T-helper 17 cell (primary cell): ENCODE data around the gene RPL36AL. TPM values are rescaled to one million over a fixed set of nuclear protein-coding genes. Genes with fewer than 3 reads are reported as not detected.
"Not testable (repeated sequence)": the region's sequence is repeated elsewhere in the genome, so short reads cannot be mapped to it uniquely, and the experiment has no call there.

Source experiments
- ATAC-seq: fragments of 150-1000 bp; cut with Tn5 transposase; 2 replicates; pipeline ENCODE4 v1.10.0; 2021; ENCODE audit warnings: mild to moderate bottlenecking, moderate library complexity
- DNase-seq, 3 donors: peaks; one replicate each; pipeline versions ENCODE4 v3.0.0 to v3.0.0-alpha.2; 2020 to 2021
- H3K9me3 ChIP-seq: one replicate; pipeline ENCODE4 v1.7.0; 2013; ENCODE audit warnings: low read length, mild to moderate bottlenecking; ENCODE audit not compliant: control insufficient read depth, poor library complexity, severe bottlenecking
- H3K27ac Mint-ChIP-seq: one replicate; pipeline ENCODE4 v1.8.0; 2022; ENCODE audit warnings: mild to moderate bottlenecking, moderate library complexity, mixed read lengths
- H3K27me3 Mint-ChIP-seq: one replicate; pipeline ENCODE4 v1.8.0; 2022; ENCODE audit warnings: mixed read lengths
- H3K36me3 Mint-ChIP-seq: one replicate; pipeline ENCODE4 v1.8.0; 2022; ENCODE audit warnings: low read depth, mixed read lengths
- H3K4me1 Mint-ChIP-seq: one replicate; pipeline ENCODE4 v1.8.0; 2022; ENCODE audit warnings: mild to moderate bottlenecking, mixed read lengths
- H3K4me3 Mint-ChIP-seq: one replicate; pipeline ENCODE4 v1.8.0; 2022; ENCODE audit warnings: mild to moderate bottlenecking, moderate library complexity, mixed read lengths
- total RNA-seq, 4 donors: library from RNA in 2 of 4; stranded (reverse) in 2 of 4; gene quantifications; one replicate each; pipeline ENCODE4 v1.2.3 and lab custom pipeline; 2022 to 2026

RPL36AL gene
- total RNA-seq, 2 donors from 2014 or later = 209 to 250 TPM

DNA sequence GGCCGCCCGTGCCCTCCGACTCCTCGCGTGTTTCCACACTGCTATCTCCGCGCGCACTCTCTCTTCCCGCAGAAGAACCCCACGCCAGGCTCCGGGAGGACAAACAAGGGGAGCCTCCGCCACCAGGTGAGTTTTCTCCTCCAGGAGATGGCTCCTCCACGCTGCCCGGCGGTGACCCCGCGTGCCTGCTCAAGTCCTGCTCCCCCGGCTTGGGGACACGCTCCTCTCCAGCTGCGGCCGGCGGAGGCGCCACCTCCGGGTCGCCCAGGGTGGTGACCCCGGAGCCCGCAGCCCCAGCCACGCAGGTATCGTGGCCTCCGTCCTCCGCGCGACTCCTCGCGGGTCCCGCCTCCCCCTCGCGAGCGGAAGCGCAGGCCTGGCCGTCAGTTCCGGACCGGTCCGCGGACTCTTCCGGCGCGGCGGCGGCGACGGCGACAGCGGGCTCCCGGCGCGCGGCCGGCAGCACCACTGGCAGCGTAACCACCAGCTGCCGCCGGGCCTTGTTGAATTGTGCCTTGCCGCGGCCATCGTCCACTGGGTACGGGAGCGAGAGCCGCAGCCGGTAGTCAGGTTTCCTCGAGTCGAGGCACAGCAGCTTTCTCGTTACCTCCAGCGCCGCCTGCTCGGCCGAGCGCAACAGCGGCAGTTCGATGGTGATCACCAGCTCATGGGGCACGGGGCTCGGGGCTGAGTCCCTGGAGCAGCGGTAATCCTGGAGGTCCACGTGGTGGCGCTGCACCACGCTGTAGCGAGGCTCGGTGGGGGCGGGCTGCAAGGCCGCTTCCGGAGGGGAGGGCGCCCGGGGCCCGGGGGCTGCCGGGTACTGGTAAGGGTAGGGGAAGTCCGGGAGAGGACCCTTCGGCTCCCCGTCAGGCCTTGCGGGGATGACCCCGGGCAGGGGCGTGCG is 13.5 kb upstream of the RPL36AL start:
- peaks cover 7% of the 10 kb centered on the region for H3K36me3 Mint-ChIP-seq
- H3K4me1 Mint-ChIP-seq = peaks cover 39% of the 10 kb centered on the region
- H3K27ac Mint-ChIP-seq = peak overlapping the region; percentile 98
- ATAC-seq (peak; percentile 81), DNase-seq (peak; percentile 89 to 92 (median 89))
- H3K9me3 ChIP-seq = no peaks in the 10 kb centered on the region
- H3K27me3 Mint-ChIP-seq = no peaks in the 10 kb centered on the region
- peak overlapping the region; percentile 97 for H3K4me3 Mint-ChIP-seq

GRCh38 chr14:49623941-49624839 is 3.8 kb upstream of the RPL36AL start:
- Mint-ChIP-seq H3K36me3 (peaks cover 5% of the 10 kb centered on the region), H3K4me3 (peak overlapping the region; percentile 67), H3K27me3 (no peaks in the 10 kb centered on the region), H3K27ac (peak overlapping the region; percentile 99), H3K4me1 (peaks cover 20% of the 10 kb centered on the region)
- ATAC-seq = peak; percentile 39
- H3K9me3 ChIP-seq = no peaks in the 10 kb centered on the region
- peak in 1 of 3 donors; percentile 24 for DNase-seq

DNA sequence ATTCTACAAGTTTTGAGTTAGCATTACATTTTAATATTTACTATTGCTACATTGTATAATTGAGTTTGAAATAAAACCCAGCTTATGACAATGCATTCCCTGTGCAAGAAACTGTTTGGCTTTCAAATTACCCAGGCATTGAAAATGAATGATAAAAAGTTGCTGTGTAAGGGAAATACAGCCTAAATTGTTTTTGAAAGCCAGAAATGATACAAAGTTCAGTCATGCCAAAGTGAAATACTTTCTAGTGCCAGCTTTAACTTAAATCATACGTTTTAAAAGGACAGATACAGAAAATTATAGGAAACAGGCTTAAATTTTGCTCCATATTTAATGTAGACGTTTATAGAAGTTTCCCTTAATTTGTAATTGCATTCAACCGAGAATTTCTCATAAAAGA is 3.0 kb upstream of the RPL36AL start:
- H3K9me3 ChIP-seq = no peaks in the 10 kb centered on the region
- ATAC-seq = no peak
- Mint-ChIP-seq H3K27me3 (no peaks in the 10 kb centered on the region), H3K27ac (peak overlapping the region; percentile 99), H3K4me1 (peaks cover 26% of the 10 kb centered on the region), H3K4me3 (peak overlapping the region; percentile 67), H3K36me3 (peaks cover 8% of the 10 kb centered on the region)
- DNase-seq = no peak

GRCh38 chr14:49622022-49622607 is 1.7 kb upstream of the RPL36AL start:
- Mint-ChIP-seq H3K4me3 (peak overlapping the region; percentile 96), H3K4me1 (peaks cover 34% of the 10 kb centered on the region), H3K36me3 (peaks cover 11% of the 10 kb centered on the region), H3K27me3 (no peaks in the 10 kb centered on the region), H3K27ac (peak overlapping the region; percentile 99)
- no peaks in the 10 kb centered on the region for H3K9me3 ChIP-seq
- DNase-seq (no peak), ATAC-seq (no peak)

- H3K9me3 ChIP-seq = no peaks in the 10 kb centered on the region
- ATAC-seq = peak; percentile 7
- Mint-ChIP-seq H3K36me3 (peaks cover 11% of the 10 kb centered on the region), H3K4me1 (peaks cover 35% of the 10 kb centered on the region), H3K4me3 (peak overlapping the region; percentile 96), H3K27me3 (no peaks in the 10 kb centered on the region), H3K27ac (peak overlapping the region; percentile 99)
- no peak for DNase-seq
These were observed 872 bp upstream of the RPL36AL start for GRCh38 chr14:49621114-49621881.

GRCh38 chr14:49619730-49620129 is 696 bp downstream of the RPL36AL start:
- Mint-ChIP-seq H3K27ac (peak overlapping the region; percentile 99), H3K36me3 (peaks cover 11% of the 10 kb centered on the region), H3K4me1 (peaks cover 32% of the 10 kb centered on the region), H3K27me3 (no peaks in the 10 kb centered on the region), H3K4me3 (peak overlapping the region; percentile 96)
- DNase-seq (no peak), ATAC-seq (no peak)
- no peaks in the 10 kb centered on the region for H3K9me3 ChIP-seq

DNA sequence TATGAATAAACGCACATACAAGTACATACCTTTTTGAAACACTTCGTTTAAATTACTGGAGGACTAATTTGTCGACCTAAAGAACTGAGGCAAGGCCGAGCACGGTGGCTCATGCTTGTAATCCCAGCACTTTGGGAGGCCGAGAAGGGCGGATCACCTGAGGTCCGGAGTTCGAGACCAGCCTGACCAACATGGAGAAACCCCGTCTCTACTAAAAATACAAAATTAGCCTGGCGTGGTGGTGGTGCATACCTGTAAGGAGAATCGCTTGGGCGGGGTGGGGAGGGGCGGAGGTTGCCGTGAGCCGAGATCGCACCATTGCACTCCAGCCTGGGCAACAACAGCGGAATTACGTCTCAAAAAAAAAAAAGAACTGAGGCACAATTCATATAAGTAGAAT is 1.2 kb downstream of the RPL36AL start:
- not testable (repeated sequence) for H3K9me3 ChIP-seq, H3K27me3 Mint-ChIP-seq, DNase-seq, ATAC-seq
- Mint-ChIP-seq H3K4me3 (peak overlapping the region; percentile 96), H3K36me3 (peaks cover 11% of the 10 kb centered on the region), H3K4me1 (peaks cover 31% of the 10 kb centered on the region), H3K27ac (peak overlapping the region; percentile 99)

GRCh38 chr14:49617852-49618519 is 2.4 kb downstream of the RPL36AL start:
- Mint-ChIP-seq H3K27ac (peak overlapping the region; percentile 99), H3K27me3 (no peaks in the 10 kb centered on the region), H3K4me3 (peak overlapping the region; percentile 96), H3K4me1 (peaks cover 30% of the 10 kb centered on the region), H3K36me3 (peaks cover 11% of the 10 kb centered on the region)
- no peaks in the 10 kb centered on the region for H3K9me3 ChIP-seq
- ATAC-seq (no peak), DNase-seq (no peak)

DNA sequence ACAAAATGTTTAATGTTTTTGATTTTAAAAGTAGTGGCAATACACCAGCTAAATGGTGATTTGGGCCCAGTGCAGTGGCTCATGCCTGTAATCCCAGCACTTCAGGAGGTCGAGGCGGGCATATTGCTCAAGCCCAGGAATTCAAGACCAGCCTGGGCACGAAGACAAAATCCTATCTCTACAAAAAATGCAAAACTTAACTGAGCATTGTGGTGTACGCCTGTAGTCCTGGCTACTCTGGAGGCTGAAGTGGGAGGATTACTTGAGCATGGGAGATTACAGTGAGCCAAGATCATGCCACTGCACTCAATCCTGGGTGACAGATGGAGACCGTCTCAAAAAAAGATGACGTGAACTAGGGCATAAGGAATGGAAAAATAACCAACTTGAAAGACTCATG is 4.7 kb downstream of the RPL36AL start:
- no peak overlapping the region for H3K4me3 Mint-ChIP-seq
- no peaks in the 10 kb centered on the region for H3K27me3 Mint-ChIP-seq
- H3K36me3 Mint-ChIP-seq = peaks cover 10% of the 10 kb centered on the region
- peak overlapping the region; percentile 99 for H3K27ac Mint-ChIP-seq
- H3K4me1 Mint-ChIP-seq = peaks cover 22% of the 10 kb centered on the region
- no peak for DNase-seq
- no peak for ATAC-seq
- H3K9me3 ChIP-seq = no peaks in the 10 kb centered on the region

GRCh38 chr14:49614196-49614595 is 6.2 kb downstream of the RPL36AL start:
- ATAC-seq (no peak), DNase-seq (no peak)
- no peaks in the 10 kb centered on the region for H3K27me3 Mint-ChIP-seq
- peaks cover 6% of the 10 kb centered on the region for H3K36me3 Mint-ChIP-seq
- peaks cover 18% of the 10 kb centered on the region for H3K4me1 Mint-ChIP-seq
- no peak overlapping the region for H3K27ac Mint-ChIP-seq
- no peaks in the 10 kb centered on the region for H3K9me3 ChIP-seq
- no peak overlapping the region for H3K4me3 Mint-ChIP-seq

DNA sequence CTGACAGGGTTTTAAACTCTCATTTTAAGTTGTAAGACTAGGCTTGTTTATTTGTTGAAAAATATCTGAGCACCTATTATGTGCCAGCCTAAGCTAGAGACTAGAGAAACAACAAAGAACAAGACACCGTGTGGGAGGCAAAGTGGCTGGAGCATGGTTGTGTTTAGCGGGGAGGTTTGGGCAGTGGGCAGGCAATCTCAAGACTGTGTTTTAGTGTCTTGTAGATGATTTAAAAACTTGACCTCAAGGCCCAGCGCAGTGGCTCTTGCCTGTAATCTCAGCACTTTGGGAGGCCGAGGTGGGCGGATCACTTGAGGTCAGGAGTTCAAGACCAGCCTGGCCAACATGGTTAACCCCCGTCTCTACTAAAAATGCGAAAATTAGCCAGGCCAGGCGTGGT is 7.8 kb downstream of the RPL36AL start:
- DNase-seq = no peak
- Mint-ChIP-seq H3K4me3 (no peak overlapping the region), H3K4me1 (peaks cover 9% of the 10 kb centered on the region), H3K27ac (peak overlapping the region; percentile 6), H3K27me3 (no peaks in the 10 kb centered on the region), H3K36me3 (no peaks in the 10 kb centered on the region)
- no peak for ATAC-seq
- no peaks in the 10 kb centered on the region for H3K9me3 ChIP-seq

- no peak for ATAC-seq
- no peak for DNase-seq
- no peaks in the 10 kb centered on the region for H3K36me3 Mint-ChIP-seq
- no peak overlapping the region for H3K4me3 Mint-ChIP-seq
- H3K4me1 Mint-ChIP-seq = peaks cover 5% of the 10 kb centered on the region
- peak overlapping the region; percentile 6 for H3K27ac Mint-ChIP-seq
- no peaks in the 10 kb centered on the region for H3K27me3 Mint-ChIP-seq
- H3K9me3 ChIP-seq = no peaks in the 10 kb centered on the region
These were observed 8.2 kb downstream of the RPL36AL start for GRCh38 chr14:49612251-49612650.
